SK-N-SH (cell line): ENCODE measurements around the gene RCAN1. TPM values are rescaled to one million over a fixed set of nuclear protein-coding genes. Genes with fewer than 3 reads are reported as not detected.

Experiments
- CTCF ChIA-PET: fragments of 300-600, 350-600 bp; formaldehyde crosslinking; extraction: SDS; loops from one replicate; lab custom pipeline; 2021; lab: Yijun Ruan, JAX
- POLR2A ChIA-PET: fragments of 350-600 bp; sonication (Branson Sonifier 250); formaldehyde crosslinking; extraction: SDS; loops from one replicate; lab custom pipeline; 2020; ENCODE audit warnings: antibody characterized with exemption, inconsistent platforms; lab: Yijun Ruan, JAX
- DNase-seq: peaks from one replicate; pipeline ENCODE4 v3.0.0; 2012
- H2AFZ ChIP-seq: fragments of 200-600 bp; sonication (generic); 2 replicates; pipeline ENCODE4 v1.8.1; 2016; ENCODE audit warnings: antibody characterized with exemption, mild to moderate bottlenecking, low read depth
- H3F3A ChIP-seq: fragments of 200-600 bp; sonication (generic); replicated peaks from 2 replicates; pipeline ENCODE3; 2016; ENCODE audit warnings: antibody characterized with exemption, mild to moderate bottlenecking; ENCODE audit not compliant: insufficient read depth
- H3K27ac ChIP-seq, 2 experiments: fragments of 200-500 bp in 1 of 2; fragments of 200-600 bp in 1 of 2; sonication (Bioruptor generic) in 1 of 2; sonication (generic), shearing (Covaris generic) in 1 of 2; 2 replicates each; pipeline versions ENCODE4 v1.5.1 to v1.6.1; 2014 to 2016; ENCODE audit warnings: low read depth in 2 of 2, inconsistent platforms in 1 of 2, low read length in 1 of 2, mild to moderate bottlenecking in 1 of 2, mixed read lengths in 1 of 2
- H3K27me3 ChIP-seq: fragments of 200-600 bp; sonication (generic), shearing (Covaris generic); 2 replicates; pipeline ENCODE4 v1.6.1; 2016; ENCODE audit warnings: mixed run types; ENCODE audit not compliant: insufficient read depth
- H3K36me3 ChIP-seq, 2 experiments: fragments of 200-500 bp in 1 of 2; fragments of 200-600 bp in 1 of 2; sonication (Bioruptor generic) in 1 of 2; sonication (generic) in 1 of 2; replicated peaks in 1 of 2; 2 replicates each; pipeline versions ENCODE3 to v1.5.1; 2014 to 2016; ENCODE audit warnings: low read length in 1 of 2, mild to moderate bottlenecking in 1 of 2; ENCODE audit not compliant: insufficient read depth in 2 of 2, control insufficient read depth in 1 of 2
- H3K4me1 ChIP-seq, 2 experiments: fragments of 200-500 bp in 1 of 2; fragments of 200-600 bp in 1 of 2; sonication (Bioruptor generic) in 1 of 2; sonication (generic), shearing (Covaris generic) in 1 of 2; 2 replicates each; pipeline versions ENCODE4 v1.5.1 to v1.6.1; 2014 to 2016; ENCODE audit warnings: low read depth in 1 of 2, low read length in 1 of 2, mixed run types in 1 of 2; ENCODE audit not compliant: insufficient read depth in 2 of 2, control insufficient read depth in 1 of 2
- H3K4me2 ChIP-seq: fragments of 200-600 bp; sonication (generic), shearing (Covaris generic); 2 replicates; pipeline ENCODE4 v1.6.1; 2017; ENCODE audit warnings: mixed run types
- H3K4me3 ChIP-seq, 2 experiments: fragments of 200-500 bp in 1 of 2; fragments of 200-600 bp in 1 of 2; sonication (Bioruptor generic) in 1 of 2; sonication (generic), shearing (Covaris generic) in 1 of 2; 2 replicates each; pipeline versions ENCODE4 v1.5.1 to v1.8.1; 2014 to 2016; ENCODE audit warnings: low read depth in 2 of 2, inconsistent platforms in 1 of 2, low read length in 1 of 2, mild to moderate bottlenecking in 1 of 2, mixed read lengths in 1 of 2, moderate library complexity in 1 of 2
- H3K79me2 ChIP-seq: fragments of 200-600 bp; sonication (generic); 2 replicates; pipeline ENCODE4 v1.8.1; 2017; ENCODE audit warnings: mild to moderate bottlenecking; ENCODE audit not compliant: insufficient read depth
- H3K9ac ChIP-seq: fragments of 200-600 bp; sonication (generic); 2 replicates; pipeline ENCODE4 v1.6.1; 2017; ENCODE audit warnings: mixed run types
- H3K9me2 ChIP-seq: fragments of 200-600 bp; sonication (generic); 2 replicates; pipeline ENCODE4 v1.6.1; 2017; ENCODE audit warnings: mixed run types
- H3K9me3 ChIP-seq: fragments of 200-600 bp; sonication (generic); 2 replicates; pipeline ENCODE4 v1.6.1; 2017; ENCODE audit warnings: mixed run types, mild to moderate bottlenecking, moderate library complexity
- H4K20me1 ChIP-seq: fragments of 200-600 bp; sonication (generic); 2 replicates; pipeline ENCODE4 v1.6.1; 2017; ENCODE audit warnings: mild to moderate bottlenecking, mixed run types; ENCODE audit not compliant: insufficient read depth
- ELF1 ChIP-seq: IDR thresholded peaks from 2 replicates; pipeline ENCODE4 v1.4.0; 2012
- EP300 ChIP-seq, 2 experiments: IDR thresholded peaks; 2 replicates each; pipeline versions ENCODE4 v1.4.0 to v1.6.1; 2012; ENCODE audit warnings: borderline replicate concordance in 1 of 2, low read depth in 1 of 2, low read length in 1 of 2
- GABPA ChIP-seq: IDR thresholded peaks from 2 replicates; pipeline ENCODE4 v1.4.0; 2012; ENCODE audit warnings: low read depth, mild to moderate bottlenecking
- IRF3 ChIP-seq: fragments of 150-350 bp; IDR thresholded peaks from 2 replicates; pipeline ENCODE4 v1.6.1; 2016; ENCODE audit warnings: mild to moderate bottlenecking, low read depth, low read length
- JUND ChIP-seq: IDR thresholded peaks from 2 replicates; pipeline ENCODE4 v1.4.0; 2012
- MAX ChIP-seq: IDR thresholded peaks from 2 replicates; pipeline ENCODE4 v1.4.0; 2012; ENCODE audit warnings: low read depth
- MEF2A ChIP-seq: IDR thresholded peaks from 2 replicates; pipeline ENCODE4 v1.4.0; 2012; ENCODE audit warnings: low read depth, borderline replicate concordance
- MXI1 ChIP-seq: IDR thresholded peaks from 2 replicates; pipeline ENCODE4 v1.6.1; 2012; ENCODE audit warnings: mild to moderate bottlenecking, low read depth, low read length, improper control_type of control experiment
- NFIC ChIP-seq: IDR thresholded peaks from 2 replicates; pipeline ENCODE4 v1.4.0; 2012; ENCODE audit warnings: borderline replicate concordance
- PBX3 ChIP-seq: IDR thresholded peaks from 2 replicates; pipeline ENCODE4; 2012
- POLR2AphosphoS5 ChIP-seq: IDR thresholded peaks from 2 replicates; pipeline ENCODE4 v1.6.1; 2012; ENCODE audit warnings: low read depth, low read length
- RAD21 ChIP-seq: IDR thresholded peaks from 2 replicates; pipeline ENCODE4 v1.6.1; 2012; ENCODE audit warnings: mild to moderate bottlenecking, low read length
- RFX5 ChIP-seq: IDR thresholded peaks from 2 replicates; pipeline ENCODE4 v1.6.1; 2012; ENCODE audit warnings: mild to moderate bottlenecking, improper control_type of control experiment, low read length
- SMC3 ChIP-seq: IDR thresholded peaks from 2 replicates; pipeline ENCODE4 v1.6.1; 2012; ENCODE audit warnings: low read depth, low read length, improper control_type of control experiment
- TAF1 ChIP-seq: IDR thresholded peaks from 2 replicates; pipeline ENCODE4 v1.6.1; 2012; ENCODE audit warnings: low read depth, mild to moderate bottlenecking, low read length, moderate library complexity, borderline replicate concordance
- TEAD4 ChIP-seq: IDR thresholded peaks from 2 replicates; pipeline ENCODE4 v1.4.0; 2012; ENCODE audit warnings: mild to moderate bottlenecking, borderline replicate concordance; ENCODE audit not compliant: insufficient read depth
- USF1 ChIP-seq: IDR thresholded peaks from 2 replicates; pipeline ENCODE4 v1.4.0; 2012; ENCODE audit warnings: low read depth, borderline replicate concordance
- YY1 ChIP-seq: IDR thresholded peaks from 2 replicates; pipeline ENCODE4 v1.4.0; 2012; ENCODE audit warnings: low read depth, mild to moderate bottlenecking
- ZBTB33 ChIP-seq: IDR thresholded peaks from 2 replicates; pipeline ENCODE4 v1.4.0; 2012; ENCODE audit warnings: low read depth, borderline replicate concordance
- WGBS: methylation state at CpG from one replicate; pipeline ENCODE4 v1.1.6; 2017; ENCODE audit warnings: low lambda C conversion rate; 5-methylcytosine and 5-hydroxymethylcytosine counted together
- polyA plus RNA-seq, 3 experiments: library from polyadenylated mRNA; depleted of rRNA; stranded (reverse); fragments of >200 nt; gene quantifications; 2 replicates each; pipeline ENCODE4 v1.2.3, GENCODE V29; 2012

RCAN1 gene
- polyA plus RNA-seq, 1 of the 3 experiments (the other 2 are of a cell fraction): 16.7 TPM

GRCh38 chr21:34594566-34595234 is 20.2 kb downstream of the RCAN1 start (continued):
- TF ChIP-seq PBX3: no peak
- TF ChIP-seq USF1: no peak
- no peak for TF ChIP-seq ZBTB33
- TF ChIP-seq RFX5: no peak
- TF ChIP-seq EP300 (IDR thresholded peaks at IDR 0.05; ENCODE audit: borderline replicate concordance in 1 of 2, low read depth in 1 of 2, low read length in 1 of 2): no peak
- TF ChIP-seq MAX: no peak
- TF ChIP-seq IRF3: no peak
- no peak for TF ChIP-seq TEAD4
- no peak for TF ChIP-seq SMC3
- no peak for TF ChIP-seq MEF2A
- TF ChIP-seq JUND: no peak
- no peak for TF ChIP-seq YY1
- TF ChIP-seq TAF1: no peak

- no peaks in the 10 kb centered on the region for H3K9me3 ChIP-seq
- POLR2A ChIA-PET: no interaction called here
- no peaks in the 10 kb centered on the region for H3K9me2 ChIP-seq
- no peak overlapping the region for H3K4me3 ChIP-seq
- H3K27ac ChIP-seq: no peak overlapping the region
- DNase-seq: no peak
- no peak overlapping the region for H3K4me2 ChIP-seq
- H3K9ac ChIP-seq: no peak overlapping the region
- no peaks in the 10 kb centered on the region for H3K79me2 ChIP-seq
- H3K4me1 ChIP-seq: peaks cover 2 to 3% of the 10 kb centered on the region in 2 experiments; a peak in 1 of 4 replicates
- no peaks in the 10 kb centered on the region for H3K27me3 ChIP-seq
- WGBS: 82% methylated on average over 12 of the region's 12 CpGs
- no peaks in the 10 kb centered on the region for H3F3A ChIP-seq
- H3K36me3 ChIP-seq: no peaks in the 10 kb centered on the region
- H4K20me1 ChIP-seq: no peaks in the 10 kb centered on the region
- CTCF ChIA-PET: interaction anchor here (0.8 to 1.4 kb wide), 2 partner anchors 9 to 11 kb away, joined by 3 to 7 read pairs; no protein-coding TSS in a partner anchor
- TF ChIP-seq SMC3 (no peak), POLR2AphosphoS5 (no peak), RAD21 (no peak), ELF1 (no peak), GABPA (no peak), MXI1 (no peak), PBX3 (no peak), ZBTB33 (no peak), MEF2A (no peak), TEAD4 (no peak), NFIC (no peak), MAX (no peak), TAF1 (no peak), USF1 (no peak)
- H2AFZ ChIP-seq: no peak overlapping the region
Observed at GRCh38 chr21:34593954-34594531, 20.9 kb downstream of the RCAN1 start.
